GM06990 (cell line): Measurements from ENCODE around the gene MEF2B.
"Not testable (repeated sequence)": the region's sequence is repeated elsewhere in the genome, so short reads cannot be mapped to it uniquely, and the experiment has no call there.

Source experiments
- DNase-seq: peaks from one replicate; pipeline ENCODE4 v3.0.0-alpha.2; 2011; ENCODE audit not compliant: insufficient read length; ENCODE audit errors: extremely low read depth
- H3K27me3 ChIP-seq: replicated peaks from 2 replicates; pipeline ENCODE4 v1.6.0; 2011; ENCODE audit warnings: low read length; ENCODE audit not compliant: control insufficient read depth, insufficient read depth
- H3K36me3 ChIP-seq: 2 replicates; pipeline ENCODE4 v1.5.1; 2011; ENCODE audit warnings: low read length; ENCODE audit not compliant: control insufficient read depth, insufficient read depth
- H3K4me3 ChIP-seq: replicated peaks from 2 replicates; pipeline ENCODE4 v1.5.1; 2011; ENCODE audit warnings: low read depth, mild to moderate bottlenecking, control low read depth, low read length
- CTCF ChIP-seq: IDR thresholded peaks from 2 replicates; pipeline ENCODE4 v1.5.1; 2011; ENCODE audit warnings: low read length, control low read depth, mild to moderate bottlenecking, inconsistent platforms; ENCODE audit not compliant: insufficient read depth, poor library complexity, severe bottlenecking

Gene MEF2B

GRCh38 chr19:19186742-19187141 is 16.7 kb upstream of the MEF2B start:
- Histone ChIP-seq H3K36me3 (peaks cover 17% of the 10 kb centered on the region), H3K4me3 (no peak overlapping the region), H3K27me3 (no peaks in the 10 kb centered on the region)

GRCh38 chr19:19185853-19186740 is 16.0 kb upstream of the MEF2B start:
- no peak overlapping the region for H3K4me3 ChIP-seq
- H3K36me3 ChIP-seq = peaks cover 21% of the 10 kb centered on the region
- TF ChIP-seq CTCF = peak; percentile 68
- no peak for DNase-seq
- no peaks in the 10 kb centered on the region for H3K27me3 ChIP-seq

More at GRCh38 chr19:19186742-19187141, 16.7 kb upstream of the MEF2B start:
- TF ChIP-seq CTCF = no peak
- no peak for DNase-seq

- no peak for TF ChIP-seq CTCF
- Histone ChIP-seq H3K36me3 (peaks cover 32% of the 10 kb centered on the region), H3K27me3 (no peaks in the 10 kb centered on the region), H3K4me3 (no peak overlapping the region)
- no peak for DNase-seq
Observed at GRCh38 chr19:19181488-19181998, 11.5 kb upstream of the MEF2B start.

GRCh38 chr19:19179548-19180441 is 9.7 kb upstream of the MEF2B start:
- Histone ChIP-seq H3K4me3 (no peak overlapping the region), H3K36me3 (peaks cover 28% of the 10 kb centered on the region), H3K27me3 (no peaks in the 10 kb centered on the region)
- no peak for DNase-seq
- TF ChIP-seq CTCF = no peak

GRCh38 chr19:19176950-19177349 is 6.9 kb upstream of the MEF2B start:
- Histone ChIP-seq H3K4me3 (no peak overlapping the region), H3K27me3 (no peaks in the 10 kb centered on the region), H3K36me3 (peaks cover 23% of the 10 kb centered on the region)
- DNase-seq = no peak
- TF ChIP-seq CTCF = no peak

- not testable (repeated sequence) for H3K27me3 ChIP-seq, H3K4me3 ChIP-seq, H3K36me3 ChIP-seq, DNase-seq
Observed at GRCh38 chr19:19173243-19173642, 3.2 kb upstream of the MEF2B start.
